Subcutaneous adipose tissue (tissue), 4 donors: Measurements from ENCODE around the gene C1QA. TPM values are rescaled to one million over a fixed set of nuclear protein-coding genes. Genes with fewer than 3 reads are reported as not detected.

Source experiments
- small RNA-seq: library from RNA; depleted of rRNA; stranded (forward); fragments of <200 nt; gene quantifications from one replicate; pipeline ENCODE3, GENCODE V24; 2016
- total RNA-seq, 4 donors: library from RNA; depleted of rRNA; stranded (reverse); fragments of >200 nt; gene quantifications; one replicate each; pipeline ENCODE4 v1.1.0, GENCODE V29; 2016

C1QA gene
- total RNA-seq, 4 donors from 2014 or later: 180 to 794 (median 365) TPM

Small RNAs within 50 kb of the gene (small RNA-seq; reads per million reads assigned to genes)
- not detected for gene MIR6127

Other genes with a start within 250 kb of the C1QA start
- 10 to 100 TPM; 12.2 to 19.6 (median 15.4) TPM for gene ZBTB40, start 184.8 kb upstream of the C1QA start, total RNA-seq
- under 1 TPM in 1 of 4 donors, not detected in 3; 0.17 TPM for gene EPHA8, start 73.1 kb upstream of the C1QA start, total RNA-seq
- gene C1QC, start 7.0 kb downstream of the C1QA start, total RNA-seq: 100 to 1,000 TPM; 149 to 714 (median 336) TPM
- 1,000 to 10,000 TPM in 1 of 4 donors, 100 to 1,000 TPM in 3; 325 to 1,649 (median 667) TPM for gene C1QB, start 16.6 kb downstream of the C1QA start, total RNA-seq
- 1 to 10 TPM; 1.6 to 9.2 (median 5.1) TPM for gene EPHB2, start 74.2 kb downstream of the C1QA start, total RNA-seq